GM23248 (cell line): ENCODE measurements around the gene UVRAG. TPM values are rescaled to one million over a fixed set of nuclear protein-coding genes. Genes with fewer than 3 reads are reported as not detected.

Source experiments
- DNase-seq: peaks from one replicate; pipeline ENCODE4 v3.0.0-alpha.2; 2015
- H2AFZ ChIP-seq: fragments of 200-600 bp; sonication (generic); 2 replicates; pipeline ENCODE4 v1.6.1; 2016; ENCODE audit warnings: antibody characterized with exemption
- H3F3A ChIP-seq: fragments of 200-600 bp; sonication (generic); 2 replicates; pipeline ENCODE4 v1.6.1; 2016; ENCODE audit warnings: mild to moderate bottlenecking, antibody characterized with exemption, mixed run types; ENCODE audit not compliant: insufficient read depth
- H3K27ac ChIP-seq: fragments of 200-600 bp; sonication (generic); 2 replicates; pipeline ENCODE4 v1.5.1; 2016; ENCODE audit warnings: mild to moderate bottlenecking
- H3K27me3 ChIP-seq: fragments of 200-600 bp; sonication (generic); replicated peaks from 2 replicates; pipeline ENCODE4 v1.6.1; 2016; ENCODE audit warnings: mild to moderate bottlenecking; ENCODE audit not compliant: insufficient read depth
- H3K36me3 ChIP-seq: fragments of 200-600 bp; sonication (generic); 2 replicates; pipeline ENCODE4 v1.6.1; 2016; ENCODE audit warnings: low read depth, mild to moderate bottlenecking
- H3K4me1 ChIP-seq: fragments of 200-600 bp; sonication (generic); 2 replicates; pipeline ENCODE4 v1.6.1; 2016; ENCODE audit warnings: mild to moderate bottlenecking; ENCODE audit not compliant: insufficient read depth
- H3K4me2 ChIP-seq: fragments of 200-600 bp; sonication (generic); one replicate; pipeline ENCODE4 v1.6.1; 2016; ENCODE audit warnings: mild to moderate bottlenecking; ENCODE audit not compliant: unreplicated experiment
- H3K4me3 ChIP-seq: fragments of 200-600 bp; sonication (generic); 2 replicates; pipeline ENCODE4 v1.5.1; 2016; ENCODE audit warnings: mild to moderate bottlenecking
- H3K79me2 ChIP-seq: fragments of 200-600 bp; sonication (generic); 2 replicates; pipeline ENCODE4 v1.6.1; 2016; ENCODE audit warnings: mild to moderate bottlenecking; ENCODE audit not compliant: insufficient read depth
- H3K9ac ChIP-seq: fragments of 200-600 bp; sonication (generic); 2 replicates; pipeline ENCODE4 v1.6.1; 2016; ENCODE audit warnings: mild to moderate bottlenecking
- H3K9me2 ChIP-seq: fragments of 200-600 bp; sonication (generic); 2 replicates; pipeline ENCODE4 v1.6.1; 2016; ENCODE audit warnings: mixed run types, mild to moderate bottlenecking, moderate library complexity; ENCODE audit not compliant: insufficient read depth
- H3K9me3 ChIP-seq: fragments of 200-600 bp; sonication (generic); one replicate; pipeline ENCODE4 v1.6.1; 2017; ENCODE audit warnings: low read depth
- H4K20me1 ChIP-seq: fragments of 200-600 bp; sonication (generic); 2 replicates; pipeline ENCODE4 v1.6.0; 2016; ENCODE audit not compliant: insufficient read depth
- EZH2 ChIP-seq: fragments of 200-600 bp; sonication (generic); IDR thresholded peaks from 2 replicates; pipeline ENCODE4 v1.6.1; 2018; ENCODE audit warnings: antibody characterized with exemption, mild to moderate bottlenecking; ENCODE audit not compliant: insufficient read depth, poor library complexity, severe bottlenecking
- EZH2phosphoT487 ChIP-seq: fragments of 200-600 bp; sonication (generic); IDR thresholded peaks from 2 replicates; pipeline ENCODE4 v1.6.1; 2018; ENCODE audit warnings: antibody characterized with exemption, moderate library complexity, mild to moderate bottlenecking, low read depth; ENCODE audit not compliant: insufficient read depth
- WGBS, 2 experiments: methylation state at CpG; one replicate each; pipeline ENCODE4 v1.1.6; 2015 to 2017; ENCODE audit warnings: low lambda C conversion rate in 2 of 2, low coverage in 1 of 2; ENCODE audit errors: missing lambda C conversion rate in 2 of 2; 5-methylcytosine and 5-hydroxymethylcytosine counted together
- in situ Hi-C: fragments of 300-500 bp; cut with MboI; formaldehyde crosslinking; loops from 2 replicates; pipeline ENCODE4 v1.15.0; 2020
- polyA plus RNA-seq: library from polyadenylated mRNA; unstranded; fragments of >200 nt; fragmentation: Nextera tagmentation; extraction: Ambion mirVana; gene quantifications from 2 replicates; pipeline ENCODE4 v1.2.1, GENCODE V29; 2016
- total RNA-seq: library from RNA; depleted of rRNA; stranded (reverse); fragments of >200 nt; shearing (Covaris generic); gene quantifications from 2 replicates; pipeline ENCODE4 v1.2.3, GENCODE V29; 2014

The UVRAG gene
- total and polyA plus RNA-seq, 2 experiments from 2014 or later = 9.9 to 11.0 TPM

DNA sequence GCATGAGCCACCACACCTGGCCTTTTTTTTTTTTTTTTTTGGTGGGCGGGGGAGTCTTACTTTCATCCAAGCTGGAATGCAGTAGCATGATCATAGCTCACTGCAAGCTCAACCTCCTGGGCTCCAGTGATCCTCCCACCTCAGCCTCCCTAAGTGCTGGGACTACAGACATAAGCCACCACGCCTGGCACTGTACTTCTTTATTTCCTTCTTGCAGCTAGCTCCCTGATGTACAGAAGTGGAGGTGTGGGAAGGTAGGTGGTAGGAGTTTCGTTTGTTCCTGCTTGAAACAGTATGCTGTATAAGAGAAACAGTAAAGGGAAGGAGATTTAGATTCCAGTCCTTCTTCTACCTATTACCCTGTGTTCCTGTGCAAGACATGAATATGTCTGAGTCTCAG, 319.2 kb downstream of the UVRAG start:
- no peak overlapping the region for H2AFZ ChIP-seq
- peaks cover 7% of the 10 kb centered on the region for H3K4me1 ChIP-seq
- no peaks in the 10 kb centered on the region for H3K79me2 ChIP-seq
- H3K27me3 ChIP-seq = no peaks in the 10 kb centered on the region
- H3K9ac ChIP-seq = no peak overlapping the region
- WGBS, 2 experiments = 97 to 100% methylated on average over 3 of the region's 3 CpGs
- H3K9me3 ChIP-seq = no peaks in the 10 kb centered on the region
- H3F3A ChIP-seq = no peaks in the 10 kb centered on the region
- no peak overlapping the region for H3K4me3 ChIP-seq
- no peak overlapping the region for H3K27ac ChIP-seq
- no peak overlapping the region for H3K4me2 ChIP-seq
- TF ChIP-seq EZH2 (no peak), EZH2phosphoT487 (no peak)
- H4K20me1 ChIP-seq = peaks cover 4% of the 10 kb centered on the region; the same call in 1 of the 2 replicates
- in situ Hi-C loops = no loop called here
- no peaks in the 10 kb centered on the region for H3K36me3 ChIP-seq
- no peaks in the 10 kb centered on the region for H3K9me2 ChIP-seq
- DNase-seq = no peak

- Histone ChIP-seq H3K9ac (no peak overlapping the region), H3K9me2 (no peaks in the 10 kb centered on the region), H3K4me2 (no peak overlapping the region), H3K36me3 (no peaks in the 10 kb centered on the region), H3K4me3 (no peak overlapping the region), H3F3A (no peaks in the 10 kb centered on the region), H3K9me3 (no peaks in the 10 kb centered on the region), H2AFZ (no peak overlapping the region), H3K79me2 (no peaks in the 10 kb centered on the region), H3K27ac (no peak overlapping the region), H3K4me1 (peaks cover 7% of the 10 kb centered on the region), H4K20me1 (peaks cover 4% of the 10 kb centered on the region; the same call in 1 of the 2 replicates), H3K27me3 (no peaks in the 10 kb centered on the region)
- in situ Hi-C loops = no loop called here
- 42 to 44% methylated on average over 5 of the region's 5 CpGs for WGBS, 2 experiments
- no peak for TF ChIP-seq EZH2
- TF ChIP-seq EZH2phosphoT487 = no peak
- peak; percentile 13 for DNase-seq
Measured at GRCh38 chr11:76135491-76135890, 320.5 kb downstream of the UVRAG start.

- no peak for TF ChIP-seq EZH2phosphoT487
- TF ChIP-seq EZH2 = no peak
- no peak overlapping the region for H3K27ac ChIP-seq
- in situ Hi-C loops = no loop called here
- no peaks in the 10 kb centered on the region for H3F3A ChIP-seq
- H3K27me3 ChIP-seq = no peaks in the 10 kb centered on the region
- no peaks in the 10 kb centered on the region for H3K9me2 ChIP-seq
- DNase-seq = no peak
- 100% methylated on average over 2 of the region's 2 CpGs for WGBS, 2 experiments
- no peak overlapping the region for H3K4me3 ChIP-seq
- no peaks in the 10 kb centered on the region for H3K79me2 ChIP-seq
- no peak overlapping the region for H3K4me2 ChIP-seq
- H3K4me1 ChIP-seq = peaks cover 7% of the 10 kb centered on the region
- H3K9ac ChIP-seq = no peak overlapping the region
- no peaks in the 10 kb centered on the region for H4K20me1 ChIP-seq
- H3K36me3 ChIP-seq = no peaks in the 10 kb centered on the region
- no peaks in the 10 kb centered on the region for H3K9me3 ChIP-seq
- H2AFZ ChIP-seq = no peak overlapping the region
Measured at GRCh38 chr11:76139314-76139713, 324.3 kb downstream of the UVRAG start.

- in situ Hi-C loops = loop anchor here (10.0 kb wide), 1 partner anchor 236 kb away; no protein-coding TSS in a partner anchor
- Histone ChIP-seq H3K4me3 (no peak overlapping the region), H3K79me2 (no peaks in the 10 kb centered on the region)
Measured at GRCh38 chr11:76140912-76141574, 326.0 kb downstream of the UVRAG start.

More at GRCh38 chr11:76140912-76141574, 326.0 kb downstream of the UVRAG start:
- no peaks in the 10 kb centered on the region for H3K27me3 ChIP-seq
- no peaks in the 10 kb centered on the region for H3F3A ChIP-seq
- no peak overlapping the region for H2AFZ ChIP-seq
- 84 to 87% methylated on average over 22 of the region's 22 CpGs for WGBS, 2 experiments
- no peaks in the 10 kb centered on the region for H3K9me3 ChIP-seq
- no peak overlapping the region for H3K27ac ChIP-seq
- no peak overlapping the region for H3K4me2 ChIP-seq
- TF ChIP-seq EZH2phosphoT487 (no peak), EZH2 (no peak)
- no peaks in the 10 kb centered on the region for H3K36me3 ChIP-seq
- H3K9ac ChIP-seq = no peak overlapping the region
- H3K9me2 ChIP-seq = no peaks in the 10 kb centered on the region
- no peak for DNase-seq
- H4K20me1 ChIP-seq = no peaks in the 10 kb centered on the region
- no peaks in the 10 kb centered on the region for H3K4me1 ChIP-seq
